ENCODE data around the gene KIF21A. TPM values are rescaled to one million over a fixed set of nuclear protein-coding genes. Genes with fewer than 3 reads are reported as not detected.
A peak's percentile ranks its signal among the peaks of the same experiment; 100 is the strongest.

The KIF21A gene
- polyA plus RNA-seq, 1 of the 3 experiments (the other 2 are of a cell fraction), result 3.6 TPM

DNA sequence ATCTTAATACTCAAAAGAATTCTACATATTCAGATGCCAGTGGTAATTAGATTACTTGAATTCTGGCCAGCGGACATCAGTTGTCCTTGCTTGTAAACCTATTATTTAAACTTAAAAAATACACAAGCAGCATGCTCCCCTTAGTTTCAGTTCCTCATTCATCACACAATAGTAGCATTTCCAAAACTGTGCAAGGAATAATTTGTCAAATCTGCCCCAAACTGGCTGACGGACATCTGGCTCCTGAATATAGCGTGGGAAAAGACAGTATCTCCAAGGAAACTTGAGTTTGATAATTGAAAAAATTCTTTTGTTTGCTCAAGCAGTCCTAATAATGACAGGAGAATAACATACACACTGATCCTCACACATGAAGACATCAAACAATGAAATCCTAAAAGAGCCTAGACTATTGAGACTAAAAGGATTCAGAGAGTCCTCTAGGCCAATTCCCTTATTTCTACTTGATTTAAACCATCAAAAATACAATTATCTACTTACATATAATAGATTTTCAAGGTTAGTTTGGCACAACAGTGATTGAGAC, 90.4 kb downstream of the KIF21A start:
- H4K20me1 ChIP-seq (ENCODE audit: insufficient read depth), result no peaks in the 10 kb centered on the region
- ChIA-PET POLR2A (no interaction called here), CTCF (interaction anchor here (1.2 to 1.5 kb wide), 2 partner anchors 12 to 42 kb away, joined by 3 to 4 read pairs; no protein-coding TSS in a partner anchor)
- no peak for TF ChIP-seq RAD21 (IDR thresholded peaks at IDR 0.05; ENCODE audit: low read length)
- no peak for TF ChIP-seq NRF1 (IDR thresholded peaks at IDR 0.05; ENCODE audit: low read depth, low read length)
- TF ChIP-seq, protein P1, sequence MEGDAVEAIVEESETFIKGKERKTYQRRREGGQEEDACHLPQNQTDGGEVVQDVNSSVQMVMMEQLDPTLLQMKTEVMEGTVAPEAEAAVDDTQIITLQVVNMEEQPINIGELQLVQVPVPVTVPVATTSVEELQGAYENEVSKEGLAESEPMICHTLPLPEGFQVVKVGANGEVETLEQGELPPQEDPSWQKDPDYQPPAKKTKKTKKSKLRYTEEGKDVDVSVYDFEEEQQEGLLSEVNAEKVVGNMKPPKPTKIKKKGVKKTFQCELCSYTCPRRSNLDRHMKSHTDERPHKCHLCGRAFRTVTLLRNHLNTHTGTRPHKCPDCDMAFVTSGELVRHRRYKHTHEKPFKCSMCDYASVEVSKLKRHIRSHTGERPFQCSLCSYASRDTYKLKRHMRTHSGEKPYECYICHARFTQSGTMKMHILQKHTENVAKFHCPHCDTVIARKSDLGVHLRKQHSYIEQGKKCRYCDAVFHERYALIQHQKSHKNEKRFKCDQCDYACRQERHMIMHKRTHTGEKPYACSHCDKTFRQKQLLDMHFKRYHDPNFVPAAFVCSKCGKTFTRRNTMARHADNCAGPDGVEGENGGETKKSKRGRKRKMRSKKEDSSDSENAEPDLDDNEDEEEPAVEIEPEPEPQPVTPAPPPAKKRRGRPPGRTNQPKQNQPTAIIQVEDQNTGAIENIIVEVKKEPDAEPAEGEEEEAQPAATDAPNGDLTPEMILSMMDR (IDR thresholded peaks at IDR 0.05), result no peak
- no peak for TF ChIP-seq MEF2A (IDR thresholded peaks at IDR 0.05; ENCODE audit: borderline replicate concordance, low read depth)
- TF ChIP-seq, protein P2, sequence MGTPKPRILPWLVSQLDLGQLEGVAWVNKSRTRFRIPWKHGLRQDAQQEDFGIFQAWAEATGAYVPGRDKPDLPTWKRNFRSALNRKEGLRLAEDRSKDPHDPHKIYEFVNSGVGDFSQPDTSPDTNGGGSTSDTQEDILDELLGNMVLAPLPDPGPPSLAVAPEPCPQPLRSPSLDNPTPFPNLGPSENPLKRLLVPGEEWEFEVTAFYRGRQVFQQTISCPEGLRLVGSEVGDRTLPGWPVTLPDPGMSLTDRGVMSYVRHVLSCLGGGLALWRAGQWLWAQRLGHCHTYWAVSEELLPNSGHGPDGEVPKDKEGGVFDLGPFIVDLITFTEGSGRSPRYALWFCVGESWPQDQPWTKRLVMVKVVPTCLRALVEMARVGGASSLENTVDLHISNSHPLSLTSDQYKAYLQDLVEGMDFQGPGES (IDR thresholded peaks at IDR 0.05; ENCODE audit: low read depth, low read length), result no peak
- no peak for TF ChIP-seq TEAD4 (IDR thresholded peaks at IDR 0.05; ENCODE audit: borderline replicate concordance, insufficient read depth)
- TF ChIP-seq, protein P3, sequence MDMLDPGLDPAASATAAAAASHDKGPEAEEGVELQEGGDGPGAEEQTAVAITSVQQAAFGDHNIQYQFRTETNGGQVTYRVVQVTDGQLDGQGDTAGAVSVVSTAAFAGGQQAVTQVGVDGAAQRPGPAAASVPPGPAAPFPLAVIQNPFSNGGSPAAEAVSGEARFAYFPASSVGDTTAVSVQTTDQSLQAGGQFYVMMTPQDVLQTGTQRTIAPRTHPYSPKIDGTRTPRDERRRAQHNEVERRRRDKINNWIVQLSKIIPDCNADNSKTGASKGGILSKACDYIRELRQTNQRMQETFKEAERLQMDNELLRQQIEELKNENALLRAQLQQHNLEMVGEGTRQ (IDR thresholded peaks at IDR 0.05; ENCODE audit: borderline replicate concordance, low read depth, low read length), result no peak
- no peak for TF ChIP-seq TCF12 (IDR thresholded peaks at IDR 0.05)
- no peak for TF ChIP-seq SIN3A (IDR thresholded peaks at IDR 0.05; ENCODE audit: borderline replicate concordance, low read depth, low read length)
- TF ChIP-seq GATA2 (CRISPR knock-in tag; IDR thresholded peaks at IDR 0.05), result no peak
- H3K36me3 ChIP-seq (replicated peaks in 1 of 2; ENCODE audit: control insufficient read depth in 1 of 2, insufficient read depth in 2 of 2, low read length in 1 of 2), result peaks cover 0 to 40% of the 10 kb centered on the region in 2 experiments
- H3K27ac ChIP-seq (ENCODE audit: low read depth in 2 of 2, low read length in 1 of 2), result peak overlapping the region in 1 of 2 experiments; percentile 77; a peak in 2 of 4 replicates
- no peaks in the 10 kb centered on the region for H3K9me3 ChIP-seq
- no peaks in the 10 kb centered on the region for H3F3A ChIP-seq (replicated peaks; ENCODE audit: insufficient read depth)
- H3K4me1 ChIP-seq (ENCODE audit: control insufficient read depth in 1 of 2, insufficient read depth in 2 of 2, low read depth in 1 of 2, low read length in 1 of 2), result peaks cover 6 to 15% of the 10 kb centered on the region in 2 experiments; a peak in 2 of 4 replicates
- H3K4me3 ChIP-seq (ENCODE audit: low read depth in 2 of 2, low read length in 1 of 2), result no peak overlapping the region
- H2AFZ ChIP-seq (ENCODE audit: low read depth), result no peak overlapping the region
- H3K4me2 ChIP-seq, result no peak overlapping the region
- H3K27me3 ChIP-seq (ENCODE audit: insufficient read depth), result no peaks in the 10 kb centered on the region
- H3K9me2 ChIP-seq, result no peaks in the 10 kb centered on the region
- DNase-seq, result no peak
- H3K79me2 ChIP-seq (ENCODE audit: insufficient read depth), result no peaks in the 10 kb centered on the region
- no peak overlapping the region for H3K9ac ChIP-seq
- 87% methylated on average over 3 of the region's 3 CpGs for WGBS (ENCODE audit: low lambda C conversion rate)

DNA sequence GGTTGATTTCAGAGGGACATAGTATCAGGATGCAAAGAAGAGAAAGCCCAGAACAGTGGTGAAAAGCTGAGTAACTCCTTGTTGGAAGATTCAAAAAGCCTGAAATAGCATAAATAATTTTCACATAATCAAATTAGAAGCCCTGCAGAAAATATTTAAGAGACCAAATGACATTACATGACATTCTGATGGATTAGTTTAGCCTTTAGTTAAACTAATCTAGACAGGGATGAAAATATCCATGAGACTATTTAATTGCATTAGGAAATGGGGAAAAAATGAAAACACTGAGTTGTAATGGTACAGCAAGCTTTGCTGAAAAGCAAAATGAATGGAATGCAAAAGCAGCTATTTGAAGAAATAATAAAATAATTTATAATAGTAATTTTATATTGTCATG, 91.8 kb downstream of the KIF21A start:
- H3K27ac ChIP-seq (ENCODE audit: low read depth in 2 of 2, low read length in 1 of 2), result peak overlapping the region in 1 of 2 experiments; percentile 81; a peak in 2 of 4 replicates
- H3K4me3 ChIP-seq (ENCODE audit: low read depth in 2 of 2, low read length in 1 of 2), result no peak overlapping the region
- no peak overlapping the region for H3K9ac ChIP-seq
- no peaks in the 10 kb centered on the region for H3K27me3 ChIP-seq (ENCODE audit: insufficient read depth)
- peak; percentile 33 for DNase-seq
- H3F3A ChIP-seq (replicated peaks; ENCODE audit: insufficient read depth), result no peaks in the 10 kb centered on the region
- CTCF ChIA-PET, result interaction anchor here (1.4 kb wide), 1 partner anchor 9 kb away, joined by 4 read pairs; no protein-coding TSS in a partner anchor
- peaks cover 6 to 15% of the 10 kb centered on the region in 2 experiments; a peak in 2 of 4 replicates for H3K4me1 ChIP-seq (ENCODE audit: control insufficient read depth in 1 of 2, insufficient read depth in 2 of 2, low read depth in 1 of 2, low read length in 1 of 2)
- no peak overlapping the region for H2AFZ ChIP-seq (ENCODE audit: low read depth)
- no peaks in the 10 kb centered on the region for H3K9me3 ChIP-seq
- H3K9me2 ChIP-seq, result no peaks in the 10 kb centered on the region
- H3K79me2 ChIP-seq (ENCODE audit: insufficient read depth), result no peaks in the 10 kb centered on the region
- no peaks in the 10 kb centered on the region for H4K20me1 ChIP-seq (ENCODE audit: insufficient read depth)
- no peak overlapping the region for H3K4me2 ChIP-seq
- POLR2A ChIA-PET, result no interaction called here
- H3K36me3 ChIP-seq (replicated peaks in 1 of 2; ENCODE audit: control insufficient read depth in 1 of 2, insufficient read depth in 2 of 2, low read length in 1 of 2), result peaks cover 0 to 39% of the 10 kb centered on the region in 2 experiments
- no peak for TF ChIP-seq RFX5 (IDR thresholded peaks at IDR 0.05; ENCODE audit: low read length)
- no peak for TF ChIP-seq JUND (IDR thresholded peaks at IDR 0.05)
- peak in 1 of 2 experiments; percentile 92; a peak in 2 of 4 replicates for TF ChIP-seq EP300 (IDR thresholded peaks at IDR 0.05; ENCODE audit: borderline replicate concordance in 1 of 2, low read depth in 1 of 2, low read length in 1 of 2)
- no peak for TF ChIP-seq FOXJ3 (CRISPR knock-in tag; IDR thresholded peaks at IDR 0.05)
- TF ChIP-seq EZH2phosphoT487 (IDR thresholded peaks at IDR 0.05; ENCODE audit: borderline replicate concordance, low read depth), result no peak
- TF ChIP-seq NRF1 (IDR thresholded peaks at IDR 0.05; ENCODE audit: low read depth, low read length), result no peak
- TF ChIP-seq, protein P4, sequence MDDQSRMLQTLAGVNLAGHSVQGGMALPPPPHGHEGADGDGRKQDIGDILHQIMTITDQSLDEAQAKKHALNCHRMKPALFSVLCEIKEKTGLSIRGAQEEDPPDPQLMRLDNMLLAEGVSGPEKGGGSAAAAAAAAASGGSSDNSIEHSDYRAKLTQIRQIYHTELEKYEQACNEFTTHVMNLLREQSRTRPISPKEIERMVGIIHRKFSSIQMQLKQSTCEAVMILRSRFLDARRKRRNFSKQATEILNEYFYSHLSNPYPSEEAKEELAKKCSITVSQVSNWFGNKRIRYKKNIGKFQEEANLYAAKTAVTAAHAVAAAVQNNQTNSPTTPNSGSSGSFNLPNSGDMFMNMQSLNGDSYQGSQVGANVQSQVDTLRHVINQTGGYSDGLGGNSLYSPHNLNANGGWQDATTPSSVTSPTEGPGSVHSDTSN (IDR thresholded peaks at IDR 0.05), result 0 out of 2 replicates have a peak, but pooled peaks have one; percentile 31
- TF ChIP-seq MEF2A (IDR thresholded peaks at IDR 0.05; ENCODE audit: borderline replicate concordance, low read depth), result no peak
- TF ChIP-seq, protein P5, sequence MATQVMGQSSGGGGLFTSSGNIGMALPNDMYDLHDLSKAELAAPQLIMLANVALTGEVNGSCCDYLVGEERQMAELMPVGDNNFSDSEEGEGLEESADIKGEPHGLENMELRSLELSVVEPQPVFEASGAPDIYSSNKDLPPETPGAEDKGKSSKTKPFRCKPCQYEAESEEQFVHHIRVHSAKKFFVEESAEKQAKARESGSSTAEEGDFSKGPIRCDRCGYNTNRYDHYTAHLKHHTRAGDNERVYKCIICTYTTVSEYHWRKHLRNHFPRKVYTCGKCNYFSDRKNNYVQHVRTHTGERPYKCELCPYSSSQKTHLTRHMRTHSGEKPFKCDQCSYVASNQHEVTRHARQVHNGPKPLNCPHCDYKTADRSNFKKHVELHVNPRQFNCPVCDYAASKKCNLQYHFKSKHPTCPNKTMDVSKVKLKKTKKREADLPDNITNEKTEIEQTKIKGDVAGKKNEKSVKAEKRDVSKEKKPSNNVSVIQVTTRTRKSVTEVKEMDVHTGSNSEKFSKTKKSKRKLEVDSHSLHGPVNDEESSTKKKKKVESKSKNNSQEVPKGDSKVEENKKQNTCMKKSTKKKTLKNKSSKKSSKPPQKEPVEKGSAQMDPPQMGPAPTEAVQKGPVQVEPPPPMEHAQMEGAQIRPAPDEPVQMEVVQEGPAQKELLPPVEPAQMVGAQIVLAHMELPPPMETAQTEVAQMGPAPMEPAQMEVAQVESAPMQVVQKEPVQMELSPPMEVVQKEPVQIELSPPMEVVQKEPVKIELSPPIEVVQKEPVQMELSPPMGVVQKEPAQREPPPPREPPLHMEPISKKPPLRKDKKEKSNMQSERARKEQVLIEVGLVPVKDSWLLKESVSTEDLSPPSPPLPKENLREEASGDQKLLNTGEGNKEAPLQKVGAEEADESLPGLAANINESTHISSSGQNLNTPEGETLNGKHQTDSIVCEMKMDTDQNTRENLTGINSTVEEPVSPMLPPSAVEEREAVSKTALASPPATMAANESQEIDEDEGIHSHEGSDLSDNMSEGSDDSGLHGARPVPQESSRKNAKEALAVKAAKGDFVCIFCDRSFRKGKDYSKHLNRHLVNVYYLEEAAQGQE (IDR thresholded peaks at IDR 0.05; ENCODE audit: low read depth, low read length), result no peak
- TF ChIP-seq RXRA (IDR thresholded peaks at IDR 0.05; ENCODE audit: borderline replicate concordance, low read depth), result no peak

All from SK-N-SH (cell line).